Right lobe of liver (tissue), 4 donors: ENCODE results near the gene TTC9B.

Experiments used
- CTCF ChIP-seq, 4 donors: fragments of 200-600 bp in 3 of 4; fragments of 450-650 bp in 1 of 4; IDR thresholded peaks; one replicate each; pipeline versions ENCODE4 v1.5.1 to v1.8.0; 2016 to 2022; ENCODE audit warnings: antibody characterized with exemption in 4 of 4, mild to moderate bottlenecking in 2 of 4
- POLR2A ChIP-seq: fragments of 450-650 bp; IDR thresholded peaks from one replicate; pipeline ENCODE4 v1.6.1; 2017; ENCODE audit warnings: antibody characterized with exemption, mild to moderate bottlenecking
- donor health status: DM: no; HTN: no; CAD: no.
- donor health status: DM: no; HTN: no; CAD: no.
- donor health status: DM: no; HTN: yes; CAD: no.

- TF ChIP-seq CTCF (IDR thresholded peaks at IDR 0.05) (no peak), POLR2A (no peak)
Measured at GRCh38 chr19:40237791-40238190, 19.6 kb upstream of the TTC9B start.
